Psoas muscle (tissue), 8 donors: Measurements from ENCODE around the gene FOXN3. TPM values are rescaled to one million over a fixed set of nuclear protein-coding genes. Genes with fewer than 3 reads are reported as not detected.

Source experiments
- ATAC-seq, 4 donors: fragments of 200-7000 bp; cut with Tn5 transposase; one replicate each; pipeline ENCODE4 v1.9.1; 2020; ENCODE audit warnings: moderate library complexity in 3 of 4, mild to moderate bottlenecking in 2 of 4
- DNase-seq, 2 donors: peaks; one replicate each; pipeline ENCODE4 v3.0.0-alpha.2; 2020
- H3K27ac ChIP-seq: fragments of 200-600 bp; one replicate; pipeline ENCODE4 v1.8.0; 2022
- H3K27me3 ChIP-seq, 3 donors: fragments of 200-600 bp in 1 of 3; one replicate each; pipeline versions ENCODE4 v1.6.1 to v1.8.0; 2013 to 2022; ENCODE audit warnings: low read length in 2 of 3, mild to moderate bottlenecking in 2 of 3, moderate library complexity in 1 of 3; ENCODE audit not compliant: insufficient read depth in 3 of 3
- H3K36me3 ChIP-seq, 2 donors: fragments of 200-600 bp in 1 of 2; one replicate each; pipeline versions ENCODE4 v1.6.1 to v1.8.0; 2013 to 2022; ENCODE audit warnings: low read depth in 1 of 2, mild to moderate bottlenecking in 1 of 2, moderate library complexity in 1 of 2; ENCODE audit not compliant: insufficient read depth in 1 of 2
- H3K4me1 ChIP-seq: fragments of 200-600 bp; one replicate; pipeline ENCODE4 v1.8.0; 2022
- H3K4me3 ChIP-seq: fragments of 200-600 bp; one replicate; pipeline ENCODE4 v1.8.0; 2022; ENCODE audit warnings: mild to moderate bottlenecking
- H3K9me3 ChIP-seq: fragments of 200-600 bp; one replicate; pipeline ENCODE4 v1.8.0; 2022
- WGBS, 3 donors: extraction: QIAGEN DNeasy Blood & Tissue Kit; methylation state at CpG; one replicate each; pipeline versions ENCODE4 v1.1.6 to v1.1.7; 2013; 5-methylcytosine and 5-hydroxymethylcytosine counted together
- intact Hi-C, 2 donors: fragments of 100-400 bp; cut with DNase I; formaldehyde crosslinking; loops; one replicate each; pipeline versions ENCODE4 v1.11.0 to v1.14.2; 2022
- polyA plus RNA-seq, 3 donors: library from polyadenylated mRNA; stranded (reverse); fragments of 200-250 nt; gene quantifications; one replicate each; pipeline ENCODE4 v1.2.3, GENCODE V29; 2013
- total RNA-seq, 4 donors: library from RNA; stranded (reverse); fragmentation: NEBNext Ultra II Directional in 2 of 4; extraction: Animal tissue kit (Norgen Biotek cat#: 25700) in 2 of 4; gene quantifications; one replicate each; pipeline versions ENCODE4 v1.2.1 to v1.2.4, GENCODE V29; 2021 to 2023
- TF ChIP-seq, protein P1 (sequence below): fragments of 200-600 bp; IDR thresholded peaks from one replicate; pipeline ENCODE4 v1.8.0; 2022; ENCODE audit warnings: antibody characterized with exemption
- donor health status: healthy with polysubstance abuse.
- donor health status: DM: no; HTN: no; CAD: no; lungs with moderate emphysema.
- donor health status: Bipolar disorder and iron deficiency.
- donor health status: healthy.
- donor health status: DM: yes; HTN: yes; CAD: no.
- donor health status: DM: no; HTN: no; CAD: no.
- donor health status: DM: no; HTN: no; CAD: no.
- donor health status: DM: yes; HTN: yes; CAD: no.

The FOXN3 gene
- total and polyA plus RNA-seq, 7 donors: 10.1 to 123 (median 73.6) TPM

DNA sequence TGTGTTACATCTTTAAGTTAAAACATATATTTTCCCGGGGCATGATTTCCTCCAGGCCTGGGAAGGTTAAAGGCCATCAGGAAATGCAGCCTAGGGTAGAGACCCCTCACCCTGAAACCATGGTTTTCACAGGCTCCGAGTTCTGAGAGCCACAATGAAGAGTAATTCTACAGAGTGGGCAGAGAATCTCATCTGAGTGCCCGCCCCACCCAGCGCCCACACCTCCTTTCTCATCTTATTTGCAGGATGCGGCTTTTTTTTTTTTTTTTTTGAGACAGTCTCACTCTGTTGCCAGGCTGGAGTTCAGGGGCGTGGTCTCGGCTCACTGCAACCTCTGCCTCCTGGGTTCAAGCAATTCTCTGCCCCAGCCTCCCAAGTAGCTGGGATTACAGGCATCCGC lies 170.7 kb downstream of the FOXN3 start:
- Histone ChIP-seq H3K27me3 (no peaks in the 10 kb centered on the region), H3K9me3 (no peaks in the 10 kb centered on the region), H3K36me3 (no peaks in the 10 kb centered on the region), H3K4me1 (peaks cover 25% of the 10 kb centered on the region), H3K27ac (no peak overlapping the region), H3K4me3 (no peak overlapping the region)
- no peak for DNase-seq
- intact Hi-C loops: no loop called here
- ATAC-seq: no peak
- TF ChIP-seq, protein P1, sequence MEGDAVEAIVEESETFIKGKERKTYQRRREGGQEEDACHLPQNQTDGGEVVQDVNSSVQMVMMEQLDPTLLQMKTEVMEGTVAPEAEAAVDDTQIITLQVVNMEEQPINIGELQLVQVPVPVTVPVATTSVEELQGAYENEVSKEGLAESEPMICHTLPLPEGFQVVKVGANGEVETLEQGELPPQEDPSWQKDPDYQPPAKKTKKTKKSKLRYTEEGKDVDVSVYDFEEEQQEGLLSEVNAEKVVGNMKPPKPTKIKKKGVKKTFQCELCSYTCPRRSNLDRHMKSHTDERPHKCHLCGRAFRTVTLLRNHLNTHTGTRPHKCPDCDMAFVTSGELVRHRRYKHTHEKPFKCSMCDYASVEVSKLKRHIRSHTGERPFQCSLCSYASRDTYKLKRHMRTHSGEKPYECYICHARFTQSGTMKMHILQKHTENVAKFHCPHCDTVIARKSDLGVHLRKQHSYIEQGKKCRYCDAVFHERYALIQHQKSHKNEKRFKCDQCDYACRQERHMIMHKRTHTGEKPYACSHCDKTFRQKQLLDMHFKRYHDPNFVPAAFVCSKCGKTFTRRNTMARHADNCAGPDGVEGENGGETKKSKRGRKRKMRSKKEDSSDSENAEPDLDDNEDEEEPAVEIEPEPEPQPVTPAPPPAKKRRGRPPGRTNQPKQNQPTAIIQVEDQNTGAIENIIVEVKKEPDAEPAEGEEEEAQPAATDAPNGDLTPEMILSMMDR: no peak
- whole genome bisulfite sequencing, 3 donors: 90 to 97% (median 95%) methylated on average over 8 of the region's 8 CpGs

DNA sequence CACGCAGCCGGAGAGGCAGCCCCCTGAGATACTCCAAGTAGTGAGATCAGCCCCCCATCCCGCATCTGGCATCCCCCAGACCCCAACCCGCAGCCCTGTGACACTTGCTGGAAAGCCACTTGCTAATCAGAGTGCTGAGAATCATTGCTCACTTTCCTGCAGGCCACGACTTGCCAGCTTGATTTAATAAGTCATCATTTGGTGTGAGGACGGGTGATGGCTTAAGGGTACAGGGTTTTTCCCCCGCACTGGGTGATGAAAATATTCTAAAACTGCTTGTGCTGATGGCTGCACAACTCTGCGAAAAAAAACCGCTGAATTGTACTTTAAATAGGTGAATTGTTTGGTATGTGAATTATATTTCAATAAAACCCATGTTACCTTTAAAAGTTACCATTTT lies 171.2 kb downstream of the FOXN3 start:
- peaks cover 25% of the 10 kb centered on the region for H3K4me1 ChIP-seq
- no peak for ATAC-seq
- no peak overlapping the region for H3K4me3 ChIP-seq

DNA sequence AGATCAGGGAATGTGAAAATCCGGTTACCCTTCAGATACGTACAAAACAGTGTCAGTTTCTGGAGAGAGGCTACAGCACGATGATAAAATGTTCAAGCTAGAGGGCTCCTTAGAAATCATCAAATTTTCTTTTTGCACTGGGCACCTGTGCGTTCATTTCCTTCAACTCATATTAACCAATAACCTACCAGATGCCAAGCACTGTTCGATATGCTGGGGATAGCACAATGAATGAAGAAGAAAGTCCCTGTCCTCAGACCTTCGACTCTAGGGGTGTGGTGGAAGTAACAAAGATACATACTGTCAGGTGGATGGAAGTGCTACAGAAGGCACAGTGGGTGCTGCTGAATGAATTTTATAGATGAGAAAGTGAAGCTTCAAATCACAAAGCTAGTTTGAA lies 172.3 kb downstream of the FOXN3 start:
- TF ChIP-seq, protein P1: no peak
- WGBS, 3 donors: 91 to 96% (median 93%) methylated on average over 6 of the region's 6 CpGs
- no peaks in the 10 kb centered on the region for H3K36me3 ChIP-seq
- H3K4me3 ChIP-seq: no peak overlapping the region
- no peaks in the 10 kb centered on the region for H3K27me3 ChIP-seq
- no peak for DNase-seq
- intact Hi-C loops: loop anchor here in 1 of 2 donors (5.0 kb wide), 1 partner anchor 202 kb away; no protein-coding TSS in a partner anchor
- H3K9me3 ChIP-seq: no peaks in the 10 kb centered on the region
- H3K27ac ChIP-seq: no peak overlapping the region
- no peak for ATAC-seq
- H3K4me1 ChIP-seq: peaks cover 25% of the 10 kb centered on the region

More for the DNA sequence above, 171.2 kb downstream of the FOXN3 start:
- no peak for DNase-seq
- Histone ChIP-seq H3K27me3 (no peaks in the 10 kb centered on the region), H3K9me3 (no peaks in the 10 kb centered on the region), H3K36me3 (no peaks in the 10 kb centered on the region), H3K27ac (no peak overlapping the region)
- intact Hi-C loops: no loop called here
- 87 to 93% (median 92%) methylated on average over 9 of the region's 9 CpGs for WGBS, 3 donors
- TF ChIP-seq, protein P1: no peak

DNA sequence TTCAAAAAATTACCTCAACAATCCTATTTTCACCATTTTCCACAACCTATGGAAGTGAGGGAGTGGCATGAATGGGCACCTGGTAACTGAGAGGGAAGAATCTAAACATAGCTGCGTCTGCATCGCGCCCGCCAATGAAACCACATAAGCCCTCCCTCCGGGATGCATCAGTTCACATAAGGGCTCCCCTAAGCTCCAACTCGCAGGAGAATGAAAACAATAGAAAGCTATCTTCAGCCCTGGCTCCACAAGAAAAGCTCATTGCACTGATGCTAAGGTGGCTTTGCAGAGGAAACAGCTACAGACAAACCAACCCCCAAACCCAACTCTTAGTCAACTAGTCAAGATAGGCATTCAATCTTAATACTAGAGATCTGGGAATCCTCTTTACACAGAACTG lies 173.3 kb downstream of the FOXN3 start:
- 89 to 94% (median 90%) methylated on average over 6 of the region's 6 CpGs for WGBS, 3 donors
- Histone ChIP-seq H3K9me3 (no peaks in the 10 kb centered on the region), H3K36me3 (no peaks in the 10 kb centered on the region), H3K4me1 (peaks cover 15% of the 10 kb centered on the region), H3K4me3 (no peak overlapping the region), H3K27me3 (no peaks in the 10 kb centered on the region), H3K27ac (no peak overlapping the region)
- DNase-seq (no peak), ATAC-seq (no peak)
- TF ChIP-seq, protein P1: no peak
- intact Hi-C loops: loop anchor here in 1 of 2 donors (5.0 kb wide), 1 partner anchor 201 kb away; no protein-coding TSS in a partner anchor

DNA sequence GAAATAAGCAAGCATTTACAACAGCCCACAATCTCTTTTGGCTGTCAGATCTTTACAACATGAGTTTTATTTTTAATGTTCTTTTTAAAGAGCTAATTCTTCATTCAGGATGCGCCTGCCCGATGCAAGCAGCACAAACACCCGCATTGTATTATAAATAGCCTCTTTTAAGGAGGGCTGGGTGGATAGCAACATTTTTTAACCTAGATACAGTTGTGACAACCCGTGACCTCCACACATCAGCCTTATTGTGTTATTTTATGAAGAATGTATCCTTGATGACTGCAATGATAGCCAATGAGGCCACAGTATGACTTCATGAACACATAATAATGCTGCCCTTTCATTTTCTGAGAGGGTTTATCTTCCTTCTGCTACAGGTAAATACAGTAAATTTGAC lies 173.7 kb downstream of the FOXN3 start:
- H3K9me3 ChIP-seq: no peaks in the 10 kb centered on the region
- H3K27me3 ChIP-seq: no peaks in the 10 kb centered on the region
- TF ChIP-seq, protein P1: no peak
- H3K4me1 ChIP-seq: peaks cover 11% of the 10 kb centered on the region
- no peak for ATAC-seq
- no peak for DNase-seq
- H3K36me3 ChIP-seq: no peaks in the 10 kb centered on the region
- intact Hi-C loops: loop anchor here in 1 of 2 donors (5.0 kb wide), 1 partner anchor 201 kb away; no protein-coding TSS in a partner anchor
- no peak overlapping the region for H3K27ac ChIP-seq
- WGBS, 3 donors: 59 to 70% (median 64%) methylated on average over 4 of the region's 4 CpGs
- H3K4me3 ChIP-seq: no peak overlapping the region
